ENCODE results near the gene KCNC3. TPM values are rescaled to one million over a fixed set of nuclear protein-coding genes. Genes with fewer than 3 reads are reported as not detected.
A peak's percentile ranks its signal among the peaks of the same experiment; 100 is the strongest.

KCNC3 gene
- total RNA-seq, 1 donor from 2014 or later = not detected

- no peak for TF ChIP-seq EZH2 (IDR thresholded peaks at IDR 0.05; ENCODE audit: insufficient read depth, low read length)
- TF ChIP-seq, protein P1, sequence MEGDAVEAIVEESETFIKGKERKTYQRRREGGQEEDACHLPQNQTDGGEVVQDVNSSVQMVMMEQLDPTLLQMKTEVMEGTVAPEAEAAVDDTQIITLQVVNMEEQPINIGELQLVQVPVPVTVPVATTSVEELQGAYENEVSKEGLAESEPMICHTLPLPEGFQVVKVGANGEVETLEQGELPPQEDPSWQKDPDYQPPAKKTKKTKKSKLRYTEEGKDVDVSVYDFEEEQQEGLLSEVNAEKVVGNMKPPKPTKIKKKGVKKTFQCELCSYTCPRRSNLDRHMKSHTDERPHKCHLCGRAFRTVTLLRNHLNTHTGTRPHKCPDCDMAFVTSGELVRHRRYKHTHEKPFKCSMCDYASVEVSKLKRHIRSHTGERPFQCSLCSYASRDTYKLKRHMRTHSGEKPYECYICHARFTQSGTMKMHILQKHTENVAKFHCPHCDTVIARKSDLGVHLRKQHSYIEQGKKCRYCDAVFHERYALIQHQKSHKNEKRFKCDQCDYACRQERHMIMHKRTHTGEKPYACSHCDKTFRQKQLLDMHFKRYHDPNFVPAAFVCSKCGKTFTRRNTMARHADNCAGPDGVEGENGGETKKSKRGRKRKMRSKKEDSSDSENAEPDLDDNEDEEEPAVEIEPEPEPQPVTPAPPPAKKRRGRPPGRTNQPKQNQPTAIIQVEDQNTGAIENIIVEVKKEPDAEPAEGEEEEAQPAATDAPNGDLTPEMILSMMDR (IDR thresholded peaks at IDR 0.05; ENCODE audit: insufficient read depth, low read depth, low read length) = no peak
- Mint-ChIP-seq H3K9me3 (ENCODE audit: unreplicated experiment) (peaks cover 25% of the 10 kb centered on the region), H3K36me3 (ENCODE audit: low read depth, unreplicated experiment) (no peaks in the 10 kb centered on the region), H3K4me3 (ENCODE audit: unreplicated experiment) (no peak overlapping the region), H3K4me1 (ENCODE audit: low read depth, unreplicated experiment) (no peaks in the 10 kb centered on the region), H3K27ac (ENCODE audit: unreplicated experiment) (no peak overlapping the region), H3K27me3 (ENCODE audit: low read depth, unreplicated experiment) (no peaks in the 10 kb centered on the region)
- H3K79me2 ChIP-seq (ENCODE audit: insufficient read depth, low read length) = no peaks in the 10 kb centered on the region
- no peak overlapping the region for H3K4me3 ChIP-seq (ENCODE audit: insufficient read depth, low read depth, low read length)
- DNase-seq (ENCODE audit: low read depth) (no peak), FAIRE-seq (no peak)
- H3K9ac ChIP-seq (ENCODE audit: low read length) = no peak overlapping the region
- H3K36me3 ChIP-seq (ENCODE audit: insufficient read depth, low read length) = no peaks in the 10 kb centered on the region
- H2AFZ ChIP-seq (ENCODE audit: low read depth, low read length) = no peak overlapping the region
- no peak overlapping the region for H3K4me2 ChIP-seq (ENCODE audit: low read length)
- no peaks in the 10 kb centered on the region for H3K27me3 ChIP-seq (ENCODE audit: insufficient read depth, low read length)
- H3K4me1 ChIP-seq (ENCODE audit: insufficient read depth, low read length) = peaks cover 12% of the 10 kb centered on the region
- H4K20me1 ChIP-seq (ENCODE audit: insufficient read depth, low read length) = no peaks in the 10 kb centered on the region
- H3K27ac ChIP-seq (ENCODE audit: low read depth, low read length) = no peak overlapping the region
- H3K9me3 ChIP-seq (ENCODE audit: insufficient read depth, low read depth, low read length) = no peaks in the 10 kb centered on the region
These were observed 25.6 kb downstream of the KCNC3 start for GRCh38 chr19:50303558-50303957.

GRCh38 chr19:50301607-50301971, 27.6 kb downstream of the KCNC3 start:
- no peaks in the 10 kb centered on the region for H3K36me3 Mint-ChIP-seq (ENCODE audit: low read depth, unreplicated experiment)
- Histone ChIP-seq H3K27ac (ENCODE audit: low read depth, low read length) (no peak overlapping the region), H2AFZ (ENCODE audit: low read depth, low read length) (no peak overlapping the region), H3K9me3 (ENCODE audit: insufficient read depth, low read depth, low read length) (no peaks in the 10 kb centered on the region), H3K27me3 (ENCODE audit: insufficient read depth, low read length) (no peaks in the 10 kb centered on the region), H3K9ac (ENCODE audit: low read length) (no peak overlapping the region), H3K4me3 (ENCODE audit: insufficient read depth, low read depth, low read length) (no peak overlapping the region), H3K4me2 (ENCODE audit: low read length) (no peak overlapping the region), H3K79me2 (ENCODE audit: insufficient read depth, low read length) (no peaks in the 10 kb centered on the region), H3K36me3 (ENCODE audit: insufficient read depth, low read length) (no peaks in the 10 kb centered on the region), H3K4me1 (ENCODE audit: insufficient read depth, low read length) (peaks cover 12% of the 10 kb centered on the region), H4K20me1 (ENCODE audit: insufficient read depth, low read length) (no peaks in the 10 kb centered on the region)
- no peaks in the 10 kb centered on the region for H3K27me3 Mint-ChIP-seq (ENCODE audit: low read depth, unreplicated experiment)
- DNase-seq (ENCODE audit: low read depth) (no peak), FAIRE-seq (no peak)
- peaks cover 22% of the 10 kb centered on the region for H3K9me3 Mint-ChIP-seq (ENCODE audit: unreplicated experiment)
- TF ChIP-seq EZH2 (IDR thresholded peaks at IDR 0.05; ENCODE audit: insufficient read depth, low read length) = no peak
- TF ChIP-seq, protein P1 (IDR thresholded peaks at IDR 0.05; ENCODE audit: insufficient read depth, low read depth, low read length) = no peak
- H3K27ac Mint-ChIP-seq (ENCODE audit: unreplicated experiment) = no peak overlapping the region
- H3K4me3 Mint-ChIP-seq (ENCODE audit: unreplicated experiment) = no peak overlapping the region
- H3K4me1 Mint-ChIP-seq (ENCODE audit: low read depth, unreplicated experiment) = no peaks in the 10 kb centered on the region

GRCh38 chr19:50300814-50301606, 28.2 kb downstream of the KCNC3 start:
- H3K4me3 Mint-ChIP-seq (ENCODE audit: unreplicated experiment) = no peak overlapping the region
- FAIRE-seq (no peak), DNase-seq (ENCODE audit: low read depth) (peak; percentile 71)
- TF ChIP-seq, protein P1 (IDR thresholded peaks at IDR 0.05; ENCODE audit: insufficient read depth, low read depth, low read length) = no peak
- no peak for TF ChIP-seq EZH2 (IDR thresholded peaks at IDR 0.05; ENCODE audit: insufficient read depth, low read length)
- Histone ChIP-seq H4K20me1 (ENCODE audit: insufficient read depth, low read length) (no peaks in the 10 kb centered on the region), H3K9me3 (ENCODE audit: insufficient read depth, low read depth, low read length) (no peaks in the 10 kb centered on the region), H2AFZ (ENCODE audit: low read depth, low read length) (peak overlapping the region; percentile 37), H3K27ac (ENCODE audit: low read depth, low read length) (peak overlapping the region; percentile 16), H3K4me3 (ENCODE audit: insufficient read depth, low read depth, low read length) (no peak overlapping the region), H3K9ac (ENCODE audit: low read length) (no peak overlapping the region), H3K27me3 (ENCODE audit: insufficient read depth, low read length) (no peaks in the 10 kb centered on the region), H3K79me2 (ENCODE audit: insufficient read depth, low read length) (no peaks in the 10 kb centered on the region), H3K4me1 (ENCODE audit: insufficient read depth, low read length) (peaks cover 12% of the 10 kb centered on the region), H3K36me3 (ENCODE audit: insufficient read depth, low read length) (no peaks in the 10 kb centered on the region), H3K4me2 (ENCODE audit: low read length) (peak overlapping the region; percentile 72)
- H3K4me1 Mint-ChIP-seq (ENCODE audit: low read depth, unreplicated experiment) = no peaks in the 10 kb centered on the region
- peaks cover 22% of the 10 kb centered on the region for H3K9me3 Mint-ChIP-seq (ENCODE audit: unreplicated experiment)
- no peaks in the 10 kb centered on the region for H3K27me3 Mint-ChIP-seq (ENCODE audit: low read depth, unreplicated experiment)
- no peaks in the 10 kb centered on the region for H3K36me3 Mint-ChIP-seq (ENCODE audit: low read depth, unreplicated experiment)
- H3K27ac Mint-ChIP-seq (ENCODE audit: unreplicated experiment) = no peak overlapping the region
